K562 (cell line): ENCODE data around the gene FCER2. TPM values are rescaled to one million over a fixed set of nuclear protein-coding genes. Genes with fewer than 3 reads are reported as not detected.

Experiments used
- CEBPG ChIP-seq, 3 experiments: fragments of 200-800 bp in 1 of 3; sonication (Bioruptor generic) in 1 of 3; sonication (generic) in 1 of 3; formaldehyde crosslinking in 1 of 3; IDR thresholded peaks in 2 of 3; conservative IDR thresholded peaks in 1 of 3; 2 replicates each; pipeline versions ENCODE4 v1.6.1 to v1.8.0; 2016 to 2022; ENCODE audit warnings: missing compliant biosample characterization in 2 of 3, missing genetic modification characterization in 2 of 3, mild to moderate bottlenecking in 1 of 3, missing genetic modification reagents in 1 of 3
- GTF2A2 ChIP-seq: IDR thresholded peaks from 2 replicates; pipeline ENCODE4 v1.6.1; 2016; ENCODE audit warnings: mild to moderate bottlenecking, missing genetic modification characterization, missing compliant biosample characterization
- MYBL2 ChIP-seq, 2 experiments: fragments of 450-650 bp in 1 of 2; sonication (generic) in 1 of 2; formaldehyde crosslinking in 1 of 2; IDR thresholded peaks; 2 replicates each; pipeline versions ENCODE4 v1.6.1 to v1.8.1; 2017 to 2022; ENCODE audit warnings: borderline replicate concordance in 1 of 2, inconsistent platforms in 1 of 2, low read depth in 1 of 2, mild to moderate bottlenecking in 1 of 2, missing genetic modification reagents in 1 of 2, moderate library complexity in 1 of 2
- THRAP3 ChIP-seq: fragments of 450-650 bp; IDR thresholded peaks from 2 replicates; pipeline ENCODE4 v1.6.1; 2016; ENCODE audit warnings: mild to moderate bottlenecking, inconsistent platforms, borderline replicate concordance
- XRCC4 ChIP-seq: IDR thresholded peaks from one replicate; pipeline ENCODE4 v1.6.1; 2011; ENCODE audit not compliant: insufficient read depth, insufficient read length; ENCODE audit errors: extremely low read depth
- polyA plus RNA-seq, 8 experiments: library from polyadenylated mRNA; depleted of rRNA in 4 of 8; stranded (reverse) in 5 of 8; unstranded in 3 of 8; fragments of >200 nt; fragmentation: Nextera tagmentation in 2 of 8; fragmentation: Illumina TruSeq in 1 of 8; extraction: Ambion mirVana in 2 of 8; extraction: Trizol in 1 of 8; gene quantifications; 2 replicates each; pipeline versions ENCODE4 v1.2.1 to v1.2.3, GENCODE V29; 2011 to 2014; ENCODE audit warnings: inconsistent platforms in 1 of 8, missing spikeins in 1 of 8
- total RNA-seq, 7 experiments: library from RNA; depleted of rRNA in 6 of 7; stranded (reverse); fragments of >200 nt in 6 of 7; fragmentation: Illumina TruSeq in 2 of 7; extraction: Trizol in 2 of 7; gene quantifications; 2 replicates each; pipeline versions ENCODE4 v1.2.1 to v1.2.3, GENCODE V29; 2011 to 2021; ENCODE audit warnings: low replicate concordance in 1 of 7
- TF ChIP-seq, protein P1 (sequence below): sonication (generic); formaldehyde crosslinking; IDR thresholded peaks from 2 replicates; pipeline ENCODE4 v1.8.1; 2023; ENCODE audit warnings: mild to moderate bottlenecking, missing genetic modification reagents

FCER2 gene
- total and polyA plus RNA-seq, 9 of the 15 experiments (the other 6 are each of a cell fraction or from before 2014, with no cell fraction given): 0.11 TPM; not detected in 8

DNA sequence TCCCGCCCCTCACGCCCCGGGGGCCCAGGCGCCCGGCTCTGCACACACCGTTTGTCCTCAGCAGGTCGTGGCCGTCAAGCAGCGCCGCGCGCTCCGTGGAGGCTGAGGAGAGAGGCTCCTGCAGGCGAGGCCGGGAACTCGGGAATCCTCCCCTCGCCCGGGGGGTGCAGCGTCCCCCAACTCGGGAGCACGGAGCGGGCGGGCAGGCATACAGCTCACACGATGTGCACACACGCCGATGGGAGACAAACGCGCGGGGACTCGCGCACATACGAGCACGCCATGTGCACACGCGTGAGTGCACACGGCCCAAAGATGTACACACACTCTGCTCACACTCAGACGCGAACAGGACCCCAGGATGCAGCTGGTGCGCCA, 29.3 kb upstream of the FCER2 start (continued):
- TF ChIP-seq, protein P1, sequence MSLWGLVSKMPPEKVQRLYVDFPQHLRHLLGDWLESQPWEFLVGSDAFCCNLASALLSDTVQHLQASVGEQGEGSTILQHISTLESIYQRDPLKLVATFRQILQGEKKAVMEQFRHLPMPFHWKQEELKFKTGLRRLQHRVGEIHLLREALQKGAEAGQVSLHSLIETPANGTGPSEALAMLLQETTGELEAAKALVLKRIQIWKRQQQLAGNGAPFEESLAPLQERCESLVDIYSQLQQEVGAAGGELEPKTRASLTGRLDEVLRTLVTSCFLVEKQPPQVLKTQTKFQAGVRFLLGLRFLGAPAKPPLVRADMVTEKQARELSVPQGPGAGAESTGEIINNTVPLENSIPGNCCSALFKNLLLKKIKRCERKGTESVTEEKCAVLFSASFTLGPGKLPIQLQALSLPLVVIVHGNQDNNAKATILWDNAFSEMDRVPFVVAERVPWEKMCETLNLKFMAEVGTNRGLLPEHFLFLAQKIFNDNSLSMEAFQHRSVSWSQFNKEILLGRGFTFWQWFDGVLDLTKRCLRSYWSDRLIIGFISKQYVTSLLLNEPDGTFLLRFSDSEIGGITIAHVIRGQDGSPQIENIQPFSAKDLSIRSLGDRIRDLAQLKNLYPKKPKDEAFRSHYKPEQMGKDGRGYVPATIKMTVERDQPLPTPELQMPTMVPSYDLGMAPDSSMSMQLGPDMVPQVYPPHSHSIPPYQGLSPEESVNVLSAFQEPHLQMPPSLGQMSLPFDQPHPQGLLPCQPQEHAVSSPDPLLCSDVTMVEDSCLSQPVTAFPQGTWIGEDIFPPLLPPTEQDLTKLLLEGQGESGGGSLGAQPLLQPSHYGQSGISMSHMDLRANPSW (CRISPR knock-in tag): no peak
- TF ChIP-seq CEBPG (CRISPR knock-in tag; IDR thresholded peaks at IDR 0.05) (no peak), CEBPG (tag; conservative IDR thresholded peaks at IDR 0.05 in 1 of 2, IDR thresholded peaks at IDR 0.05 in 1 of 2) (no peak), MYBL2 (IDR thresholded peaks at IDR 0.05; ENCODE audit: low read depth) (no peak), MYBL2 (CRISPR knock-in tag; IDR thresholded peaks at IDR 0.05; ENCODE audit: borderline replicate concordance) (no peak), THRAP3 (no peak), GTF2A2 (tag) (no peak), XRCC4 (no peak)
